ENCODE data around the gene KCNMB1.

KCNMB1 gene

DNA sequence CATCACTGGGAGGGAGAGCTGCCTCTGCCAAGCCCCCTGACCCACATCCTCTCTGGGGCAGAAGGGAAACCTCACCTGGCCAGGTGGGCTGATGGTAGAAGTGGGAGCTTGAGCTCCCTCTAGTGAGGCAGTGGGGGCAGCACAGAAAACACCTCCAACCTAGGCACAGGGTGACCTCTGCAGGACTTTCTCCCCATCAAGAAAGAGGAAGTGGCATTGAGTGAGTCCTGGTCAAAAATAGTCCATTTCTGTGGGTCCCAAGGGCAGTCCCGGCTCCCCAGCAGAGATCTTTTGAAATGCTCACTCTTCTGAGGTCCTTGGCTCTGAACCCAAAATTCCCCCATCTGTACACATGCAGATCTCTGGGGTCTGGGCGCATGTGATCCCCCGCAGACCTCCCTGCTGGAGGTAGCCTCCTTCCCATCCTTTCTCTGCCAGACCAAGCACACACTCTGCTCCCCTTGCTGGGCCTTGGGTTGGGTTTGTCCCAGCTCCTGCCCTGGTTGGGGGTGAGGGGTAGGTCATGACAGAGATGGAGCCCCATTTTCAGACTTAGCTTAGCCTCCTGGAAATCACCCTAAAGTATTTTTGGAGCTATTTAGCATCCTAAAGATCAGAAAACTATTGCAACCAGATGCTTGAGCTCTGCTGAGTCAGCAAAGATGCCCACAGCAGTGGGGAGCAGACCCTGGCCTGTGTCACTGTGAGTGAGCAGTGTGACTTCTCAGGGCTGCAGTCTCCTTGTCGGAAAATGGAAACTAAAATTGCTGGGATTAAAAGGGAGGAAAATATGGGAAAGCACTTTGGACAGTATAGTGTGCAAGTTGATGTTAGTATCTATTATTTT is 50.0 kb downstream of the KCNMB1 start:
- Histone ChIP-seq H3K4me2 (ENCODE audit: low read length) (no peak overlapping the region), H2AK5ac (ENCODE audit: low read length) (no peak overlapping the region), H2BK15ac (replicated peaks; ENCODE audit: low read depth) (no peak overlapping the region), H3K9ac (ENCODE audit: low read length) (no peak overlapping the region), H3K27ac (ENCODE audit: low read depth, low read length) (no peak overlapping the region), H2BK5ac (ENCODE audit: low read length) (no peak overlapping the region), H3K79me2 (ENCODE audit: control insufficient read depth, insufficient read depth, low read length) (no peaks in the 10 kb centered on the region), H3K27me3 (ENCODE audit: insufficient read depth, low read length, poor library complexity) (no peaks in the 10 kb centered on the region), H3K56ac (ENCODE audit: low read length) (no peak overlapping the region), H3K18ac (ENCODE audit: low read length) (no peak overlapping the region), H3K4me1 (ENCODE audit: control insufficient read depth, low read depth, low read length) (peaks cover 7% of the 10 kb centered on the region), H4K8ac (ENCODE audit: low read depth, low read length) (no peak overlapping the region), H3K79me1 (ENCODE audit: low read length) (no peaks in the 10 kb centered on the region), H3K4me3 (ENCODE audit: low read length) (no peak overlapping the region), H3K23ac (ENCODE audit: low read length) (no peak overlapping the region), H3K36me3 (ENCODE audit: control insufficient read depth, insufficient read depth, low read length) (no peaks in the 10 kb centered on the region), H2BK120ac (ENCODE audit: low read depth, low read length) (no peak overlapping the region), H3K4ac (ENCODE audit: low read depth, low read length) (peak overlapping the region; percentile 27), H4K5ac (ENCODE audit: low read length) (no peak overlapping the region)
- no CpG with 5 or more reads among the region's 4 CpGs for WGBS (ENCODE audit: extremely low coverage, insufficient coverage, low lambda C conversion rate)
- DNase-seq = peak; percentile 53

DNA sequence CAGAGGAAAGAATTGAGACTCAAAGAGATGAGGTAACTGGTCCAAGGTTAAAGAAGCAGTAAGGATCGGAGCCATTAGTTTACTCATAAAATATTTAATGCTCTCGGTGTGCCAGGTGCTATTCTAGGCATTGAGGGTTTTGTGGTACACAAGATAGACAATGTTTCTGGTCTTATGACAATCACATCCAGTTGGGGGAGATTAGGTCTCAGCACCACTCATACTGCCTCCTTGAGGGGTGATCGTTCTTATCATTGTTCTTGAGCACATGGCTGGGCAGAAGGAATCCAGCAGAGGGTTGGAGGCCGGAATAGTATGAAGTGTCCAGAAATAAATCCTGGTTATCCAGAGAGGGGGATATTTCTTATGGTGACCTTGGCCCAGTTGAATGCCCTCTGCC is 50.9 kb downstream of the KCNMB1 start:
- Histone ChIP-seq H3K4me1 (ENCODE audit: control insufficient read depth, low read depth, low read length) (peaks cover 14% of the 10 kb centered on the region), H3K27me3 (ENCODE audit: insufficient read depth, low read length, poor library complexity) (no peaks in the 10 kb centered on the region), H2BK120ac (ENCODE audit: low read depth, low read length) (no peak overlapping the region), H3K79me1 (ENCODE audit: low read length) (no peaks in the 10 kb centered on the region), H2AK5ac (ENCODE audit: low read length) (no peak overlapping the region), H2BK15ac (replicated peaks; ENCODE audit: low read depth) (no peak overlapping the region), H3K9ac (ENCODE audit: low read length) (no peak overlapping the region), H3K23ac (ENCODE audit: low read length) (no peak overlapping the region), H4K5ac (ENCODE audit: low read length) (no peak overlapping the region), H3K4ac (ENCODE audit: low read depth, low read length) (no peak overlapping the region), H3K56ac (ENCODE audit: low read length) (no peak overlapping the region), H3K18ac (ENCODE audit: low read length) (peak overlapping the region; percentile 81), H3K4me2 (ENCODE audit: low read length) (no peak overlapping the region), H4K8ac (ENCODE audit: low read depth, low read length) (no peak overlapping the region), H2BK5ac (ENCODE audit: low read length) (no peak overlapping the region), H3K27ac (ENCODE audit: low read depth, low read length) (no peak overlapping the region), H3K36me3 (ENCODE audit: control insufficient read depth, insufficient read depth, low read length) (no peaks in the 10 kb centered on the region), H3K4me3 (ENCODE audit: low read length) (no peak overlapping the region), H3K79me2 (ENCODE audit: control insufficient read depth, insufficient read depth, low read length) (no peaks in the 10 kb centered on the region)
- DNase-seq = no peak
- WGBS (ENCODE audit: extremely low coverage, insufficient coverage, low lambda C conversion rate) = no CpG with 5 or more reads among the region's 4 CpGs

DNA sequence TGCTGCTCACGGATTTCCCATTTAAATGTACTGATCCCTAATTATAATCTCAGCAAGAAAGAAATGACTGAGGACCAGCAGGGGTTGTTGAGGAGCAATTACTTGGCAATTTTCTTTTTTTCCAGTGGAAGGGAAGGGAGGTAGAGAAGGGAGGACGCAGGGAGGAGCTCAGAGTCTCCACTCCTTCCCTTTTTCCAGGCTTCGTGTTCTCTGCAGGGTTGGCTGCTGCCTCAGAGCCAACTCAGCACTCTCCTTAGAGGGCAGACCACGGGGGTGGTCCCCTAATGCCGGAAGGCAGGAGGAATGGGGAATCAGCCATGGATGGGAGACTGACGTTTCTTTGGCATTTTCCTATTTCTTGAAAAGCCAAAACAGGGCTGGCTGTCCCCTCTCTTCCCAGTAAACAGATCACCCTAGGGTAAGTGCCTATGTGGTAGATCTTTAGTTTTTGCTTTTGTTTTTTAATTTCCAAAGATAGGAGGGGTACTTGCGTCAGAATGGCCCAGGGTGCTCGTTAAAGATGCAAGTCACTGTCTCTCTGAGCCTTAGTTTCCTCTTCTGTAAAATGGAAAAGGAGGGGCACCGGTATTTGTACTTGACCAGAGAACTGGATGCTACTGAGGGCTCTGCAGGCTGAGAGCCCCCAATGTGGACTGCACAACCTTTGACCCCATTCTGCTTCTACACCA is 52.0 kb downstream of the KCNMB1 start:
- Histone ChIP-seq H3K27me3 (ENCODE audit: insufficient read depth, low read length, poor library complexity) (no peaks in the 10 kb centered on the region), H3K4ac (ENCODE audit: low read depth, low read length) (no peak overlapping the region), H3K9ac (ENCODE audit: low read length) (no peak overlapping the region), H3K4me3 (ENCODE audit: low read length) (no peak overlapping the region), H2BK5ac (ENCODE audit: low read length) (no peak overlapping the region), H4K5ac (ENCODE audit: low read length) (no peak overlapping the region), H3K4me2 (ENCODE audit: low read length) (no peak overlapping the region), H3K23ac (ENCODE audit: low read length) (no peak overlapping the region), H2BK120ac (ENCODE audit: low read depth, low read length) (no peak overlapping the region), H4K8ac (ENCODE audit: low read depth, low read length) (no peak overlapping the region), H3K79me2 (ENCODE audit: control insufficient read depth, insufficient read depth, low read length) (no peaks in the 10 kb centered on the region), H3K36me3 (ENCODE audit: control insufficient read depth, insufficient read depth, low read length) (no peaks in the 10 kb centered on the region), H3K79me1 (ENCODE audit: low read length) (no peaks in the 10 kb centered on the region), H3K4me1 (ENCODE audit: control insufficient read depth, low read depth, low read length) (peaks cover 22% of the 10 kb centered on the region), H3K18ac (ENCODE audit: low read length) (peak overlapping the region; percentile 36), H3K27ac (ENCODE audit: low read depth, low read length) (no peak overlapping the region), H3K56ac (ENCODE audit: low read length) (peak overlapping the region; percentile 54), H2BK15ac (replicated peaks; ENCODE audit: low read depth) (no peak overlapping the region), H2AK5ac (ENCODE audit: low read length) (no peak overlapping the region)
- no peak for DNase-seq
- WGBS (ENCODE audit: extremely low coverage, insufficient coverage, low lambda C conversion rate) = no CpG with 5 or more reads among the region's 9 CpGs

DNA sequence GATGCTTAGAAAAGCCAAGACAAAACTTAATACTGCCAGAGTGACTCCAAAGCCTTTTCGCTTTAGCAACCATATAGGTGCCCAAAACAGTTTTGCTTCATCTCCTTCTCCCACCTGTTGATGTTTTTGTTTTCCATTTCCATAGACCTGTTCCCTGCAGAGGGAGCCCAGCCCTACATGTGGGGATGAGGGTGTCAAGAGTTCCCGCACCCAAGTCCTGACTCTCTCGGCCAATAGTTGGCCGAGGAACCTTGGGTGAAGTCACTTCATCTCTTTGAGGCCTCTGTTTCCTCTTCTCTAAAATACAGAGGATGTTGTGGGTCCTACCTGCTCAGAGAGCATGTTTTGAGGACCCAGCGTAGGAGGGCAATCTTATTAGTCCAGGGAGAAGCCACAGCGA is 53.1 kb downstream of the KCNMB1 start:
- H3K4me1 ChIP-seq (ENCODE audit: control insufficient read depth, low read depth, low read length) = peaks cover 27% of the 10 kb centered on the region
- no peak overlapping the region for H2AK5ac ChIP-seq (ENCODE audit: low read length)
- H4K5ac ChIP-seq (ENCODE audit: low read length) = no peak overlapping the region
- H3K56ac ChIP-seq (ENCODE audit: low read length) = no peak overlapping the region
- no peak overlapping the region for H2BK5ac ChIP-seq (ENCODE audit: low read length)
- DNase-seq = no peak
- no peak overlapping the region for H3K4me3 ChIP-seq (ENCODE audit: low read length)
- H3K18ac ChIP-seq (ENCODE audit: low read length) = no peak overlapping the region
- H3K9ac ChIP-seq (ENCODE audit: low read length) = no peak overlapping the region
- no peaks in the 10 kb centered on the region for H3K27me3 ChIP-seq (ENCODE audit: insufficient read depth, low read length, poor library complexity)
- no peak overlapping the region for H2BK120ac ChIP-seq (ENCODE audit: low read depth, low read length)
- no peak overlapping the region for H3K4ac ChIP-seq (ENCODE audit: low read depth, low read length)
- H3K36me3 ChIP-seq (ENCODE audit: control insufficient read depth, insufficient read depth, low read length) = no peaks in the 10 kb centered on the region
- H3K79me1 ChIP-seq (ENCODE audit: low read length) = no peaks in the 10 kb centered on the region
- H3K27ac ChIP-seq (ENCODE audit: low read depth, low read length) = no peak overlapping the region
- no CpG with 5 or more reads among the region's 6 CpGs for WGBS (ENCODE audit: extremely low coverage, insufficient coverage, low lambda C conversion rate)
- H4K8ac ChIP-seq (ENCODE audit: low read depth, low read length) = no peak overlapping the region
- H3K79me2 ChIP-seq (ENCODE audit: control insufficient read depth, insufficient read depth, low read length) = no peaks in the 10 kb centered on the region
- H2BK15ac ChIP-seq (replicated peaks; ENCODE audit: low read depth) = no peak overlapping the region
- no peak overlapping the region for H3K23ac ChIP-seq (ENCODE audit: low read length)
- H3K4me2 ChIP-seq (ENCODE audit: low read length) = no peak overlapping the region

DNA sequence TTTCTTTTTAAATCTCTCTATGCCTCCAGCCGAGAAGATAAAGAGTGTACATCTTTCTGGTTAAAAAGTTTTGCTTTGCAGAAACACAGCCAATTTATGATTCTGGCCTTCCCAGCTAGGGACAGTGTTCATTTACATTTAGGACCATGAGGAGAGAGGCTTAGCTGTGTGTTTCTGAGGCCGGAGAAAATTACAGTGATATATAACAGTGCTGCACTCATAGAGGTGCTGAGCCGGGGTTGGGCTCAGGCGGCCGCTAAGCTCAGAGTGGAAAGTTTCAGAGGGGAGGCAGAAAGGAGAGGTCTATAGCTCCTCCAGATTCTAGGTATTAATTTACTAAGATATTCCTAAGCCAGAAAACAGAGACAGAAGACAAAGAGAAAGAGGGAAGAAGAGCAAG is 54.5 kb downstream of the KCNMB1 start:
- Histone ChIP-seq H3K4me3 (ENCODE audit: low read length) (no peak overlapping the region), H4K8ac (ENCODE audit: low read depth, low read length) (no peak overlapping the region), H3K27me3 (ENCODE audit: insufficient read depth, low read length, poor library complexity) (no peaks in the 10 kb centered on the region)

More for the DNA sequence above, 54.5 kb downstream of the KCNMB1 start:
- Histone ChIP-seq H3K79me1 (ENCODE audit: low read length) (no peaks in the 10 kb centered on the region), H3K79me2 (ENCODE audit: control insufficient read depth, insufficient read depth, low read length) (no peaks in the 10 kb centered on the region), H2AK5ac (ENCODE audit: low read length) (no peak overlapping the region), H3K18ac (ENCODE audit: low read length) (peak overlapping the region; percentile 53), H3K4me2 (ENCODE audit: low read length) (no peak overlapping the region), H3K27ac (ENCODE audit: low read depth, low read length) (no peak overlapping the region), H3K23ac (ENCODE audit: low read length) (no peak overlapping the region), H3K4ac (ENCODE audit: low read depth, low read length) (no peak overlapping the region), H3K36me3 (ENCODE audit: control insufficient read depth, insufficient read depth, low read length) (no peaks in the 10 kb centered on the region), H3K56ac (ENCODE audit: low read length) (no peak overlapping the region), H3K4me1 (ENCODE audit: control insufficient read depth, low read depth, low read length) (peaks cover 27% of the 10 kb centered on the region), H2BK5ac (ENCODE audit: low read length) (no peak overlapping the region), H3K9ac (ENCODE audit: low read length) (no peak overlapping the region), H2BK120ac (ENCODE audit: low read depth, low read length) (no peak overlapping the region), H2BK15ac (replicated peaks; ENCODE audit: low read depth) (no peak overlapping the region), H4K5ac (ENCODE audit: low read length) (no peak overlapping the region)
- no peak for DNase-seq
- WGBS (ENCODE audit: extremely low coverage, insufficient coverage, low lambda C conversion rate) = no CpG with 5 or more reads among the region's 5 CpGs

Data from mesendoderm (in vitro differentiated cells).